ENCODE results near the gene NOTO.

GRCh38 chr2:73225513-73226360 lies 23.4 kb downstream of the NOTO start:
- TF ChIP-seq CTCF (IDR thresholded peaks at IDR 0.05) (no peak), POLR2A (IDR thresholded peaks at IDR 0.05) (no peak)
